ENCODE measurements around the gene NCR1. TPM values are rescaled to one million over a fixed set of nuclear protein-coding genes. Genes with fewer than 3 reads are reported as not detected.
"Not testable (repeated sequence)": the region's sequence is repeated elsewhere in the genome, so short reads cannot be mapped to it uniquely, and the experiment has no call there.

Gene NCR1
- total RNA-seq, 1 donor from 2014 or later: not detected

DNA sequence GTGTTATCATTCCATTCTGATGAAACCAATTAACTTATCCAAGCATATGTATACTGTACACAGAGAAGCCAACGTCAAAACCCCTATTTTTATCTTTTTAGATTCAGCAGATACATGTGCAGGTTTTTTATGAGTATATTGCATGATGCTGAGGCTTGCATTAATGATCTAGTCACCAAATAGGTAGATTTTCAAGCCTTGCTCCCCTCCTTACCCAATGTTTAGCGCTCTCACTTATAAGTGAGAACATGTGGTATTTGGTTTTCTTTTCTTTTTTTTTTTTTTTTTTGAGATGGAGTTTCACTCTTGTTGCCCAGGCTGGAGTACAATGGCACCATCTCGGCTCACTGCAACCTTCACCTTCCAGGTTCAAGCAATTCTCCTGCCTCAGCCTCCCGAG lies 1.7 kb upstream of the NCR1 start:
- DNase-seq (ENCODE audit: missing footprints); intact Hi-C loops (cut with DNase I); ATAC-seq: not testable (repeated sequence)

DNA sequence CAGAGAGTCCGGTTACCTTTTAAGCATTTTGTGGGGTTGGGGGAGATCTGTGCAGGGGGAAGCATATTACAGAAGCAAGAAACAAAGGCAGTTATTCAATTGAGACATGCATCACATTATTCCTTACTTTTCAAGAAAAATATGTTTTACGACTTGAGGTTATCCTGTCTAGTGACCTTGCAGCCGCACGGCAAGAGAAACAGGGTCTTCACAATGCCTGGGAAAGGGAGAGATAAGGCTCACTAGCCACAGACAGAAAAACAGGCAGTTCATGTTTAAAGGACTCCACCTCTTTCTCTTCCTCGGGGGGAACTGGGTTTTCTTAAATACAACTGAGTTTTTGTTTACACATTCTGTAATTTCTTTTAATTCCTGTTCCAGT lies 536 bp upstream of the NCR1 start:
- no peak for ATAC-seq
- intact Hi-C loops (cut with DNase I): no loop called here
- DNase-seq (ENCODE audit: missing footprints): no peak

DNA sequence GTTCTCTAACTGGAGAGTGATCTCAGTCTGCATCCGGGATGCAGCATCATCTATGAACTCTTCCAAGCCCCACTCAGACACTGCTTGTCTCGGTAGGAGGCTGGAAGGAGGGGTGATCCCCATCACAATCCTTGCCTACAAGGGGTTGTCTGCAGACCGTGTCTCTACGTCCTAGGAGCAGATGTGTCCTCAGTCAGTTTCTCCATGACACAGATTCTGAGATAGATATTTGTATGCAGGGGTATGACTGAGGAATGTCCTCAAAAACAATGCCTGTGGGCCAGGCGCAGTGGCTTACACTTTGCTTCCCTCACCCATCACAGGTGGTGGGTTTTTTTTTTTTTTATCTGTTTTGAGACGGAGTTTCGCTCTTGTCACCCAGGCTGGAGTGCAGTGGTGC lies 871 bp downstream of the NCR1 start:
- intact Hi-C loops (cut with DNase I): no loop called here
- no peak for ATAC-seq
- DNase-seq (ENCODE audit: missing footprints): no peak

DNA sequence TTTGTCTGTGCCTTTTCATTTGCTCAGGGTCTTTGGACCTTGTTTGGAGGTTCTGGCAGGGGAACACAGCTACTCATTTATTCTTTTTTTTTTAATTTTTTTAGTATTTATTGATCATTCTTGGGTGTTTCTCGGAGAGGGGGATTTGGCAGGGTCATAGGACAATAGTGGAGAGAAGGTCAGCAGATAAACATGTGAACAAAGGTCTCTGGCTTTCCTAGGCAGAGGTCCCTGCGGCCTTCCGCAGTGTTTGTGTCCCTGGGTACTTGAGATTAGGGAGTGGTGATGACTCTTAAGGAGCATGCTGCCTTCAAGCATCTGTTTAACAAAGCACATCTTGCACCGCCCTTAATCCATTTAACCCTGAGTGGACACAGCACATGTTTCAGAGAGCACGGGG lies 2.0 kb downstream of the NCR1 start:
- DNase-seq (ENCODE audit: missing footprints); intact Hi-C loops (cut with DNase I); ATAC-seq: not testable (repeated sequence)

DNA sequence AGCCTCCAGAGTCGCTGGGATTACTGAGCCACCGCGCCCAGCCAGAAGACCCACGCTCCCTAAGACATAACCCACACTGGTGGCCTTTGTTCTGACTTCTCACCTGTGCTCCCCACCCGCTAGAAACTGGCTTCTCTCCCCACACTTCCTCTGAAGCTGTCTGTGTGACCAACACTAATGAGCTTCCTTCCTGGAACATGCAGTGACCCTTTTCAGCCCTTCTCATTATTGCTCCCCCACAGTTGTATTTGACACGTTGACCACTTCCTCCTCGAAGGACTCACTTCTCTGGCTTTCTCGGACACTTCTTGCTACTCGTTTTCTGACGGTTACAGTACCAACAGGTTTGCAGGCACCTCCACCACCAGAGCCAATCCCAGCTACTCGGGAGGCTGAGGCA lies 10.9 kb downstream of the NCR1 start:
- ATAC-seq: no peak
- intact Hi-C loops (cut with DNase I): no loop called here
- no peak for DNase-seq (ENCODE audit: missing footprints)

DNA sequence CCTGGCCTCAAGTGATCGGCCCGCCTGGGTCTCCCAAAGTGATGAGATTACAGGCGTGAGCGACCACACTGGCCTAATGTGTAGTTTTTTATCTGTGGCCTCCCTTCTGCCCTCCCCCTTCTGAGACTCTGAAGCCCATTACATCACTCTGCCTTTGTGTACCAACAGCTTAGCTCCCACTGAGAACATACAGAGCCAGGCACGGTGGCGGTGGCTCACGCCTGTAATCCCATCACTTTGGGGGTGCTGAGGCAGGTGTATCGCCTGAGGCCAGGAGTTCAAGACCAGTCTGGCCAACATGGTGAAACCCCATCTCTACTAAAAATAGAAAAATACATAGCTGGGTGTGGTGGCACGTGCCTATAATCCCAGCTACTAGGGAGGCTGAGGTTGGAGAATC lies 12.6 kb downstream of the NCR1 start:
- intact Hi-C loops (cut with DNase I): no loop called here
- DNase-seq (ENCODE audit: missing footprints): no peak
- no peak for ATAC-seq

DNA sequence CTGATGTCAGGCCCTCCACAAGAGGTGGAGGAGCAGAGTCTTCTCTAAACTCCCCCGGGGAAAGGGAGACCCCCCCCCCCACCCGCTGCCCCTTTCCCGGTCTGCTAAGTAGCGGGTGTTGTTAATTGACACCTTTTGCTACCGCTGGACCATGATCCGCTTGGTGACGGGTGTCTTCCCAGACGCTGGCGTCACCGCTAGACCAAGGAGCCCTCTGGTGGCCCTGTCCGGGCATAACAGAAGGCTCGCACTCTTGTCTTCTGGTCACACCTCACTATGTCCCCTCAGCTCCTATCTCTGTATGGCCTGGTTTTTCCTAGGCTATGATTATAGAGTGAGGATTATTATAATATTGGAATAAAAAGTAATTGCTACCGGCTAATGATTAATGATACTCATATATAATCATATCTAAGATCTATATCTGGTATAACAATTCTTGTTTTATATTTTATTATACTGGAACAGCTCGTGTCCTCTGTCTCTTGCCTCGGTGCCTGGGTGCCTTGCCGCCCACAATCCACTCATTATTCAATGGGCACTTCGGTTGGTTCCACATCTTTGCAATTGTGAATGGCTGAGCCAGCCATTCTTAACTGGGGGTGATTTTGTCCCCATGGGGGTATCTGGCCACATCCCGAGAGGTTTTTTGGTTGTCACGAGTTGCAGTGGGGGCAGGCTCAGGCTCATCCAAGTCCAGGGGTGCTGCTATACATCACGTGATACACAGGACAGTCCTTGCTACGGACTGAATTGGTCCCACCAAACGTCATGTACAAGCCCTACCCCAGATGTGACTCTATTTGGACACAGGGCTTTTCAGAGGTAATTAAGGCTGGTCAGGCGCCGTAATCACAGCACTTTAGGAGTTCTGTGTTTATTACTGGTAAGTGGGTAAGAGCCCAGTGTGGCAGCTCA lies 14.0 kb downstream of the NCR1 start:
- ATAC-seq; intact Hi-C loops (cut with DNase I); DNase-seq (ENCODE audit: missing footprints): not testable (repeated sequence)

DNA sequence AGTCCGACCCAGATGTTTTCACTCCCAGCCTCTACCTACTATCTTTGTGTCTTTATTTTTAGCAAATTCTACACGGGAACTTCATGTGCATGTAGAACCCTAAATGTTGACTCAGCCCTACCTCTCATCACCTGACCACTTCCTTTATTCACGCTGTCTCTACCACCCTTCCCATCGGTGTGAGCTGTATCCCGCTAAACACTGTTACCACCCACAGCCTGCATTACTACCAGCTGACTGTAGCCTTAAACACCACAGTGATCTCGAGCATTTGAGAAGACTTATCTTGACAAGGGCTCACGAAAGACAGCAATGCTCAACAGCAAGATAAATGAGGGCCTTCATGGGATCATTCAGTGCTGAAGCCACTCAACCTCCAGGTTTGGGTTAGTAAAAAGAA lies 15.1 kb downstream of the NCR1 start:
- ATAC-seq: no peak
- DNase-seq (ENCODE audit: missing footprints): no peak
- intact Hi-C loops (cut with DNase I): no loop called here

DNA sequence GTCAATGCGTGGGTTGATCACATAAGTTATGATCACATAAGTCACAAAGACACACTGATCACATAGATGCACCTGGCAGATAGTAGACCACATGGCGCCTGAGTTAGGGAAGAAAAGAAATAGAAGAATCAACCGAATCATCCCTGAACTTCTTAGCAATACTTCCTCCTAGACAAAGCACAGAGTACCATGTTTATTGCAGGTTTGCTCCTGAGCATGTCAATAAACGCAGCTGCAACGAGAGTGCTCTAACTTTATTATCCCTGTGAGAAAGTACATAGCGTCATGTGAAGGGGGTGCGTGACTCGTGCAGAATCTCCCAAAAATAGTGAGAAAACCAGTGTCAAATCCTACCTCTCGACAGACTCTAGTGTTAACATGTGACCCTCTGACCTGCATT lies 17.3 kb downstream of the NCR1 start:
- DNase-seq (ENCODE audit: missing footprints) (no peak), ATAC-seq (no peak)
- intact Hi-C loops (cut with DNase I): no loop called here

DNA sequence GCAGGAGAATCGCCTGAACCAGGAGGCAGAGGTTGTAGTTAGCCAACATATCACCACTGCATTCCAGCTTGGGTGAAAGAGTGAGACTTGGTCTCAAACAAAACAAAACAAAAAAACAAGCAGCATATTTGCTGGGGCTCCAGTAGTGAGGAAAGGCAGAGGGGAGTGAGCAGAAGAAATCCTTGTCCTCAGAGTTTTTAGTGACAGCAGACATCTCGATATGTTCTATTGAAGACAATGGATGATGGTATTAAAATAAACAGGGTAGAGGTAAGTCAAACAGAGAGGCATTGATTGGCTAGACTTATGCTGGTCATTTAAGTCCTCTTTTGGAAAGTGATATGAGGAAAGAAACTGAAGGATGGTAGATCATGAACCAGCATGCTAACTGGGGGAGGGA lies 22.4 kb downstream of the NCR1 start:
- intact Hi-C loops (cut with DNase I): no loop called here
- DNase-seq (ENCODE audit: missing footprints) (no peak), ATAC-seq (no peak)

DNA sequence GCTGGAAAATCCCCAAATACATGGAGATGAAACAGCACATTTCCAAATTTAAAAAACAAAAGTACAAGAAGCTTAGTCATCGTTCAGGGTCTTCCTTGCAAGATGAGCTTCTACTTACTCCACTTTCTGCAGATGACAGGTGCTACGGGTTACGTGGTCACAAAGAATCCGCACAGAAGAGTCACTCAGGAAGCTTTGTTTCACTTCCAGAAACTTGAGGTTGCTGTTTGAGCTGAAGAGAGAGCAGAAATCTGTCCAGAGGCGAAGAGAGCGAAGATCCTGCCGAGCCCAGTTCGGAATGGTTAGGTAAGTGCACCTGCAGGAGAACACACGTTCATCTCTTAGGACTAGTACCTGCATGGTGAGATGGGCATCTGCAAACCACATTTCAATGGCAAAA lies 32.0 kb downstream of the NCR1 start:
- intact Hi-C loops (cut with DNase I): no loop called here
- DNase-seq (ENCODE audit: missing footprints): no peak
- no peak for ATAC-seq

DNA sequence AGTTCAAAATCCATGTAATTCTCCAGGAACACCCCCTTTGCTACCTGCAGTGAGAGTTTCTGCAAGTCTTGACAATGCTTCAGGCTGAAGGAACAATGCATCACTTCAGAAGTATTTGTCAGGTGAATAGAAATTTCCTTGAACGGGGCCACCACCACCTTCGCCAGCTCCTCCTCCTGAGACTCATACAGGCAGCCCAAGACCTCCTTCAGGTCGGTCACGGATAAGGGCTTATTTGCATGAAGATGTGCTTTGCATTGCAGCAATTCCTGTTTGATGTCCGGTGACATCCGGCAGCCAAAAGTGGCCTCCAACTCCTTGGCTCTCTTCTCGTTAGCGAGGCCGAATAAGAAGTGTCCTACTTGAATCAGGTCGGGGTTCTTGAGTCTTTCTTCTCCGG lies 33.0 kb downstream of the NCR1 start:
- ATAC-seq (no peak), DNase-seq (ENCODE audit: missing footprints) (no peak)
- intact Hi-C loops (cut with DNase I): no loop called here

DNA sequence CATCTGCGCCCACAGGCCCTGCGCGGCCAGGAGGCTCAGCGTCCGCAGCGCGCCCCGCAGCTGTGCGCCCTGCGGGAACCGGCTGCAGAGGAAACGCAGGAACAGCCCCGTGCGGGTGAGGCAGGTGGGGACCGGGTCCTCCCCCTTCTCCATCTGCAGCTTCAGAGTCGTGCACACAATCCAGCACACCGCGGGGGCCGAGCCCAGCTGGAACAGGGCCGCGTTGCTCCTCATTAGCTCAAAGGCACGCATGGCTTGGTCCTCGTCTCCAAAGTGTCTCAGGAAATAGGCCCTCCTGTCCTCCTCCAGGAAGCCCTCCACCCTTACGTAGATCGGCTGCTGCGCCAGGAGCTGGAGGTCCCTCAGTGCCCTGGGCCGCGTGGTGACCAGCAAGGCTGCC lies 33.6 kb downstream of the NCR1 start:
- intact Hi-C loops (cut with DNase I); DNase-seq (ENCODE audit: missing footprints): not testable (repeated sequence)

DNA sequence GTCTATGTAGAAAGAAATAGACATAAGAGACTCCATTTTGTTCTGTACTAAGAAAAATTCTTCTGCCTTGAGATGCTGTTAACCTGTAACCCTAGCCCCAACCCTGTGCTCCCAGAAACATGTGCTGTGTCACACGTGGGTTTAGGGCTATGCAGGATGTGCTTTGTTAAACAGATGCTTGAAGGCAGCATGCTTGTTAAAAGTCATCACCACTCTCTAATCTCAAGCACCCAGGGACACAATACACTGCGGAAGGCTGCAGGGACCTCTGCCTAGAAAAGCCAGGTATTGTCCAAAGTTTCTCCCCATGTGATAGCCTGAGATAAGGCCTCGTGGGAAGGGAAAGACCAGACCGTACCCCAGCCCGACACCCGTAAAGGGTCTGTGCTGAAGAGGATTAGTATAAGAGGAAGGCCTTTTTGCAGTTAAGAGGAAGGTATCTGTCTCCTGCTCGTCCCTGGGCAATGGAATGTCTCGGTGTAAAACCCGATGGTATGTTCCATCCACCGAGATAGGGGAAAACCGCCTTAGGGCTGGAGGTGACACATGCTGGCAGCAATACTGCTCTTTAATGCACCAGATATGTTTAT lies 37.9 kb downstream of the NCR1 start:
- DNase-seq (ENCODE audit: missing footprints); ATAC-seq; intact Hi-C loops (cut with DNase I): not testable (repeated sequence)

More for the DNA sequence above, 33.6 kb downstream of the NCR1 start:
- ATAC-seq: not testable (repeated sequence)

DNA sequence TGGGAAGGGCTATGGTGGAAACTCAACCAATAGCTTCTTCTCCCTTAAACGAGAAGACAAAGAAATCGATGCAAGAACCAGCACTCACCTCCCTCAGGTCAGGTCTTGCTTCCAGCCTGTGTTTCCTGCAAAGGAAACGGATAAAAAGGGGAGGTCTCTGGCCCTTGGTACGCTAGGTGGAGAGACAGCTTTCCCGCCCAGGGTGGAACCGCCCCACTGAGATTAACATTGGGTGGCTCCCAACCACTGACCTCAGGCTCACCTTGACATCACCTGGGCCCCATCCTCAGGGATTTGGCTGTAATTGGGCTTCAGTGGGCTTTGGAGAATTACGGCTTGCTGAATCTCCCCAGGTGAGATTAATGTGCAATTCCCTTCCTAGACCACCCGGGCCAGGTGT lies 41.4 kb downstream of the NCR1 start, which contains the start of gene NLRP7:
Gene NLRP7 (minus strand): TSS at position 150 of the 400 bp plus-strand sequence.
- intact Hi-C loops (cut with DNase I): no loop called here
- DNase-seq (ENCODE audit: missing footprints): no peak
- no peak for ATAC-seq

DNA sequence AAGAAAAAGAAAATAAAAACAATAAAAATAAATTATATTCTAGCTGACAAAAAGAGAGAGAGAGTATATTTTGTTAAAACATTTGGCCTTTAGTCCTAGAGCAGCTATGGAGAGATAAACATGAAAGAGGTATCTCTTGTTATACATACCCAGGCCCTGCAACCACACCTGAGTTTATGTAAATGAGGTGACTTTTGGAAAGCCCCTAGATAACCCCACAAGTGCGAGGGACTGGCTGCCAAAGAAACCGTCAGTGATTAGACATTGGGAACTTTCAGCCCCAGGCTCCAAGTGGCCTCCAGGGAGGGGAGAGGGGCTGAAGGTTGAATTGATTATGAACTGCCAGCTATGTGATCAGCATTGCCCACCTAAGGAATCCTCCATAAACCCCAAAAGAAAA lies 43.5 kb downstream of the NCR1 start:
- intact Hi-C loops (cut with DNase I): no loop called here
- ATAC-seq (no peak), DNase-seq (ENCODE audit: missing footprints) (no peak)

DNA sequence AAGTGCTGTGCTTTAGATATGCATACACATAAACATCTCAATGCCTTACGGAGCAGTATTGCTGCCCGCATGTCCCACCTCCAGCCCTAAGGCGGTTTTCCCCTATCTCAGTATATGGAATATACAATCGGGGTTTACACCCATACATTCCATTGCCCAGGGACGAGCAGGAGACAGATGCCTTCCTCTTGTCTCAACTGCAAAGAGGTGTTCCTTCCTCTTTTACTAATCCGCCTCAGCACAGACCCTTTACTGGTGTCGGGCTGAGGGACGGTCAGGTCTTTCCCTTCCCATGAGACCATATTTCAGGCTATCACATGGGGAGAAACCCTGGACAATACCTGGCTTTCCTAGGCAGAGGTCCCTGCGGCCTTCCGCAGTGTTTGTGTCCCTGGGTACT lies 44.6 kb downstream of the NCR1 start:
- ATAC-seq; intact Hi-C loops (cut with DNase I); DNase-seq (ENCODE audit: missing footprints): not testable (repeated sequence)

DNA sequence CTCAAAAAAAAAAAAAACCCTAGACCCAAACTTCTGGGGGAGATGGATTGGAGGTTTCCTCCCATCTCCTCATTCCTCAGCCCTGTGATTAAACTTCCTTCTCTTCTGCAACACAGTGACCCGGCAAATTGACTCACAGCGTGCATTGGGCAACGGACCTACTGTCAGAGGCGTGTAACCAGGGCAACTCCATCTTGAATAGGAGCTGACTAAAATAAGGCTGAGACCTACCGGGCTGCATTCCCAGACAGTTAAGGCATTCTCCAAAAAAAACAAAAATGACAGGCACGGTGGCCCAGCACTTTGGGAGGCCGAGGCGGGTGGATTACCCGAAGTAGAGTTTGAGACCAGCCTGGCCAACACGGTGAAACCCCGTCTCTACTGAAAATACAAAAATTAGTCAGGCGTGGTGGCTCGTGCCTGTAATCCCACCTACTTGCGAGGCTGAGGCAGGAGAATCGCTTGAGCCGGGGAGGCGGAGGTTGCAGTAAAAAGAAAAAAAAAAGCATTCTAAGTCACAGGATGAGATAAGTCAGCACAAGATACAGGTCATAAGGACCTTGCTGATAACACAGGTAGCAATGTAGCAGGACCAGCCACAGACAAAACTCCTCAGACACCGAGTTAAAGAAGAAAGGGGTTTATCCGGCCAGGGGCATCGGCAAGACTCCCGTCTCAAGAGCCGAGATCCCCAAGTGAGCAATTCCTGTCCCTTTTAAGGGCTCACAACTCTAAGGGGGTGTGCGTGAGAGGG lies 46.8 kb downstream of the NCR1 start:
- intact Hi-C loops (cut with DNase I): no loop called here
- no peak for DNase-seq (ENCODE audit: missing footprints)
- ATAC-seq: no peak

DNA sequence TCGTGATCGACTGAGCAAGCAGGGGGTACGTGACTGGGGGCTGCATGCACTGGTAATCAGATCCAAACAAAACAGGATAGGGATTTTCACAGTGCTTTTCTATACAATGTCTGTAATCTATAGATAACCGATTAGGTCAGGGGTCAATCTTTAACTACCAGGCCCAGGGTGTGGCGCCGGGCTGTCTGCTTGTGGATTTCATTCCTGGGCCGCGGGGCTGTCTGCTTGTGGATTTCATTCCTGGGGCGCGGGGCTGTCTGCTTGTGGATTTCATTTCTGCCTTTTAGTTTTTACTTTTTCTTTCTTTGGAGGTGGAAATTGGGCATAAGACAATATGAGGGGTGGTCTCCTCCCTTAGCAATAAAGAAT lies 47.4 kb downstream of the NCR1 start:
- intact Hi-C loops (cut with DNase I); ATAC-seq: not testable (repeated sequence)

DNA sequence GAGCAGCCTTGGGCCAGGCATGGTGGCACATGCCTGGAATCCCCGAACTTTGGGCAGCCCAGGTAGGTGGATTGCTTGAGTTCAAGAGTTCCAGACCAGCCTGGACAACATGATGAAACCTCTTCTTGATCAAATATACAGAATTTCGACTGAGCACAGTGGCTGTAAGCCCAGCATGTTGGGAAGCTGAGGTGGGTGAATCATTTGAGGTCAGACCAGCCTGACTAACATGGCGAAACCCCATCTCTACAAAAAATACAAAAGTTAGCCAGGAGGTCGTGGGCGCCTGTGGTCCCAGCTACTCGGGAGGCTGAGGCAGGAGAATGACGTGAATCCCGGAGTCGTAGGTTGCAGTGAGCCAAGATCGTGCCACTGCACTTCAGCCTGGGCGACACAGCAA lies 49.4 kb downstream of the NCR1 start:
- DNase-seq (ENCODE audit: missing footprints): no peak
- intact Hi-C loops (cut with DNase I): no loop called here
- no peak for ATAC-seq

More for the DNA sequence above, 47.4 kb downstream of the NCR1 start:
- DNase-seq (ENCODE audit: missing footprints): not testable (repeated sequence)

Data from Right ventricle myocardium inferior (tissue), 1 donor.